Measurements from ENCODE around the gene GAR1.
"Not testable (repeated sequence)": the region's sequence is repeated elsewhere in the genome, so short reads cannot be mapped to it uniquely, and the experiment has no call there.

Gene GAR1

DNA sequence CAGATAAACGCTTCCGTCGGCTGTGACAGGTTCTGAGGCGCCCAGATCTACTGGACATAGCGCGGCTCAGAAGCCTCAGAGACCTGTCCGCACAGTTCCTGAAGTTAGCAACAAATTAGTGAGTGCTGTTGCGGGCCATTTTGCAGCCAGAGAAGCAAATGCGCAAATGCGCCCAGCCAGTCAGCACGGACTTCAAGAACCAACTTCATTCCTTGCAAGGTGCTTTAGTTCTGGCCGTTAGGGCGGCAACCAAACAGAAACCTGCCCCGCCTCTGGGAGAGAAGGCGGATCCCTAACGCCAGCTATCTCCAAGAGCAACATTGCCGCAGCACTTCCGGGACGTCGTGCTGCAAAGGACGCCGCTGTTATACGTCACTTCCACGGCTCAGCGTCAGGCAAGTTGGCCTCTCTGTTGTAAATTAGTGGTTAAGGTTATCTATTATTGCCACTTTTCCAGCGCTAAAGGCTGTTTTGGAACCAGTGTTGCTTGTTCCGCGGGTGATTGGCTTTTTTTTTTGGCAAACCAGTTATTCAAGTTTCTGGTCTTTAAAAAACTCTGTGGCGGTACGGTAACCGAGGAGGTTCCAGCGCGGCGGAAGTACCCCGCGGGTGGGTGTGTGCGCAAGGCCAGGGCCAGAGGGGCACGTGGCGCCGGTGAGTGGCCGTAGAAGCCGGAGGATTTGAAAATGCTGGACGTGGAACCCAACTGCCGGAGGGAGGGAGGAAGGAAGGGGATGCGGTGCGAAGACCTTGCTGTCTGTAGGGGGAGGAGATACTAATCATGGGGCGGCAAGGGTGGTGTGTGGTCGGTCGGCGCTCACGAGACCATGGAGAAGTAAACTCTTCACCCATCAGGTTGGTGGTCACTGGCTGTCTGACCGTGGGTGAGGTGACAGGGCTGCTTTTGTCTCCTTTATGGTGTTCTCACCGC, at the start of gene GAR1:
GAR1 (plus strand) TSS at position 612 of the 931 bp plus-strand sequence. CDS start 403 bp downstream, outside the sequence.
- peak; percentile 65 to 83 for DNase-seq (ENCODE audit: low read depth in 1 of 2, low spot score in 1 of 2)

DNA sequence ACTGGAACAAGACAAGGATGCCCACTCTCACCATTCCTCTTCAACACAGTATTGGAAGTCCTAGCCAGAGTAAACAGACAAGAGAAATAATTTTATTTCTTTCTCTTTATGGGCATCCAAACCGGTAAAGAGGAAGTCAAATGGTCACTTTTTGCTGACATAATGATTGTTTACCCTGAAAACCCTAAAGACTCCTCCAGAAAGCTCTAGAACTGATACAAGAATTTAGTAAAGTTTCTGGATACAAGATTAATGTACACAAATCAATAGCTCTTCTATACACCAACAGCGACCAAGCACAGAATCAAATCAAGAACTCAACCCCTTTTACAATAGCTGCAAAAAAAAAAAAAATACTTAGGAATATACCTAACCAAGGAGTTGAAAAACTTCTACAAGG, 33.5 kb upstream of the GAR1 start:
- not testable (repeated sequence) for DNase-seq (ENCODE audit: low read depth in 1 of 2, low spot score in 1 of 2)

DNA sequence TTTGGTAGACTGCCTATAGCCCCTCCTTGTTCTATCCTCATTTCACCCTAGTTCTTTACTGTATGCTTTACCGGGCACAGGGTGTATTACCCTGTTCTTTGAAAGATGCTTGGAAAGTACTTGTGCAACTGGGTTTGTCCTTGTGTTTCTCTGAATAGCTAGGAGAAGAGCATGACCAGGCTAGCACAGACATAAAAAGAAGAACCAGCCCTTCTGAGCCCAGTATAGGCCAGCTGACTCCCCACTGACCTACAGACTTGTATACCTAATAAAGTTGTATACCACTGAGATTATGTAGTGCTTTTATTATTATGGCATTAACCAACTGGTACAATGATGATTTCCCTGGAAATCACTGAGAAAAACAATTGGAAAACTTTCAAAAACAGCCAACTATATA, 28.7 kb upstream of the GAR1 start:
- DNase-seq (ENCODE audit: low read depth in 1 of 2, low spot score in 1 of 2), result no peak

DNA sequence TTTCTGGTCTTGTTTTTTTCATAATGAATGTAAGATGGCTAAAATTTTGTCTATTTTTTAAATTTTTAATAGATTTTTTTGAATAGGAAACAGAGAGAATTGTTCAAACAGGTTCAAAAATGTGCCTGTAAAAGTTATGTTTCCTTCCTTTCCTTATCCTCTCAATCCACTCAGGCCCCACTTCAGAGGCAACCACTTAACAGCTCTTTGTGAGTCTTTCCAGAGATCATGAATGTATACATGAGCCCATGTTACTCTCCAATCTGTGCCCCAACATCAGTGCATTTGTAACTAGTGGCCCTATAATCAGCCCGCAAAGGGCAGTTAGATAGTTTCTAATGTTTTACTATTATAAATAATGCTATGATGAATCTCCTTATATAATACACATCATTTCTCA, 27.8 kb upstream of the GAR1 start:
- no peak for DNase-seq (ENCODE audit: low read depth in 1 of 2, low spot score in 1 of 2)

DNA sequence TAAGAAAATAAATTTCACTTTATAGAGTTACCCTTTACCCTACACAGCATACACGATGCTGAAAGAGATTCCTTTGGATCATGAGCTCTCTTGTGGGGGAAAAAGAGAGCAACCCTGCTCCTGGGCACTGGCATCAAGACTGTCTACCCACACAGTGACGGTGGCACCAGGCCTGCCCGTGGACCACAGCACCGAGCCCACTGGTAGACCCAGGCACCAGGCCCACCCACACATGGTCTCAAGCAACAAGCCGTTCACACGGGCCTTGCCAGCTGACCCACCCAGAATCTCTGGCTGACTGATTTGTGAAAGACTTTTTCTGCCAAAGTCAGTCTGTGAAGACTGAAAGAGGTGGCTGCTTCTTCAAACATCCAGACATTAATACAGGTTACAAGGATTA, 20.5 kb upstream of the GAR1 start:
- DNase-seq (ENCODE audit: low read depth in 1 of 2, low spot score in 1 of 2), result no peak

DNA sequence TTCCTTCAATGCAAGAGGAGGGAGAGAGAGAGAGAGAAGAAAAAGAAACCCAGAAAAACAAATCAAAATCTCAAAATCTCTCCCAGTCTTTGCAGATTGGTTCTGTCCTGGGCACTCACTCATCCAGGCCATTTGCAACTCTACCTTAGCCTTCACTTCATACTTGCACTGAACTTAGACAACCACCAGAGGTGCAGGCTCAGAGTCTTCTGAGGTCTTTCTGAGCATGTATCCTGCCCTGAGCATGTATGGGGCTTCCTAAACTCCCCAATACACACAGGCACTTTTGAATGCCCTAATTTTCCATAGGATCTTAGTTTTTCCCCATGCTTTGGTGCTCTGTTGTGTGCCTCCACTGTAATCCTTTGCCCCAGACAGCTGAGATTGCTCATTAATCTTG, 16.7 kb upstream of the GAR1 start:
- no peak for DNase-seq (ENCODE audit: low read depth in 1 of 2, low spot score in 1 of 2)

DNA sequence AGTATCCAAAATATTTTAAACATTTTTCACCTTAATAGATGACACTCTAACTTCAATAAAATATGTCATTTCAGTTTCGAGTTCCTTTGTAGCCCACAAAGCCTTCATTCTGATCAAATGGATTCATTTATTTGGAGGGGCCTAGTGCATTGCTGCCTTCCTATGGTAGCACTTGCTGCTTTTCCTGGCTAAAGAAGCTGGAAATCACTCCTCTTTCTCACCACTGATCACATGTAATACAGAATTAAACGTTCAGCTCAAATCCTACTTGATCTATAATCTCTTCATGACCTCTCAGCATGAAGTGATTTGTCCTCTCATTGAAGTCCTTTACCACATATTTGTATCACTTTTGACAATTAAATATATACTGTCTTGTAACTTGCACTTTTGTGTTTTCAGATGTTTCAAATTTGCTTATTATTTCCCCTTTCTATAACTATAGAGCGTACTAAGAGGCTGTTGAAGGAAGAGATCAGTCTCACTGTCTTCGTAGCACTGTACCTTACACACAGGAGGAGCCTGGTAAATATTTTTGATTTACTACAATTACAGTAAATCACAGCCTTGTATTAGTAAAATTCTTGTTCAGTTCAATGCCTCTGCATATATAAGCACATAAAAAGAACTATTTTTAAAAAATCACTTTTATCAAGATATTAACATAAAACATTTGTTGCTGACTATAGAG, 14.3 kb upstream of the GAR1 start:
- DNase-seq (ENCODE audit: low read depth in 1 of 2, low spot score in 1 of 2), result no peak

DNA sequence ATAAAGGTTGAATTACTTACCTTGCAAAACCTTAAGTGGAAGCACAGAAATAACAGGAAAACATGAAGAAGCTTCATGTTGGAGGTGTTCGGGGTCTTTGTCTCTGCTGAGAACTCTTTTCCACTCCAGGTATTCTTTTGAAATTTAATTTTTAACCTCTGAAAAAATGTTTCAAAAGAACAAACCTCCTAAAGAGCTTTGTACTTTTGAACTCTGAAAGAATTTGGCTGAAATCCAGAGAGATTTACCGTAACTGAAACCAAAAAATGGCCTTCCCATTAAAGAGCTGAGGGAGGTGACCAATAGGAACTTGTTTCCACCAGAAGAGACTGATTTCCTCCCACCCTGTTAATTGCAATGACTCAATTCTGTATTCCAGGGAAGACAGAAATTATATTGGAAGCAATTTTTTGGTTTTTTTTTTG, 13.7 kb upstream of the GAR1 start, which contains the start of gene CFI:
CFI (minus strand) TSS at position 105 of the 425 bp plus-strand sequence; CDS start at position 77, 28 bp downstream.
- DNase-seq (ENCODE audit: low read depth in 1 of 2, low spot score in 1 of 2), result no peak

DNA sequence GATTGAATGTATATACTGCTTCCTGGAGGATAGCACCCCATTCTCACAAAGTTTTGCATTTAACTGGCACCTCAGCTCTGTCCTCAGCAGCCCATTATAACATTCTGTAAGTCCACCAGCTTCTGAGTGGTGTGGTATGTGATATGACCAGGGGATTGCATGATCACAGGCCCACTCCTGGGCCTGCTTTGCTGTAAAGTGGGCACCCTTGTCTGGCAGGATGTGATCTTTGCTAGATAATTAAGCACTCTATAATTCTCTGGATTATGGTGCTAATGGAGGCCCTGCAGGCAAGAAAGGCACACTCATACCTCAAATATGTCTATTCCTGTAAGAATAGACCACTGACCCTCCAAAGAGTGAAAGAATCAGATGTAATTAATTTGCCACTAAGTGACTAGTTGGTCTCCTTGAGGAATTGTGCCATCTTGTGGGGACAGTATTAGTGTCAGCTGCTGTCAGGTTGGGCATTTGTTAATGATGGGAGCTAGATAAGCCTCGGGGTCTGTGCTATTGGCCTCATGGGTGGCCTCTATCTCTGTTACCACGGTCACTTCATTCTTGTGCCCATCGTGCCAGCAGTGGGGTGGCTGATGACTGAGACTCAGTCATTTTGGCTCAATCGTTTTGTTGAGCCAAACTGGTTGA, 11.5 kb upstream of the GAR1 start:
- DNase-seq (ENCODE audit: low read depth in 1 of 2, low spot score in 1 of 2), result no peak

DNA sequence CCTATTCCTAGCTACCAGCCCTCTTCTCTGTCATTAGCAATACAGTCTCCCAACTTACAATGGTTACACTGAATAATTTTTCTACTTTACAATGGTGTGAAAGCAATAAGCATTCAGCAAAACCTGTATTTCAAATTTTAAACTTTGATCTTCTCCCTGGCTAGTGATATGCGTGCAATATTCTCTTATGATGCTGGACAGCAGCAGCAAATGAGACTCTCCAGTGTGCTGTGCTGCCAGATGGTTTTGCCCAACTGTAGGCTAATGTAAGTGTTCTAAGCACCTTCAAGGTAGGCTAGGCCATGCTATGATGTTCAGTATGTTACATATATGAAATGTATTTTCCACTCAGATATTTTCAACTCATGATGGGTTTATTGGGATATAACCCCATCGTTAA, 5.9 kb upstream of the GAR1 start:
- no peak for DNase-seq (ENCODE audit: low read depth in 1 of 2, low spot score in 1 of 2)

DNA sequence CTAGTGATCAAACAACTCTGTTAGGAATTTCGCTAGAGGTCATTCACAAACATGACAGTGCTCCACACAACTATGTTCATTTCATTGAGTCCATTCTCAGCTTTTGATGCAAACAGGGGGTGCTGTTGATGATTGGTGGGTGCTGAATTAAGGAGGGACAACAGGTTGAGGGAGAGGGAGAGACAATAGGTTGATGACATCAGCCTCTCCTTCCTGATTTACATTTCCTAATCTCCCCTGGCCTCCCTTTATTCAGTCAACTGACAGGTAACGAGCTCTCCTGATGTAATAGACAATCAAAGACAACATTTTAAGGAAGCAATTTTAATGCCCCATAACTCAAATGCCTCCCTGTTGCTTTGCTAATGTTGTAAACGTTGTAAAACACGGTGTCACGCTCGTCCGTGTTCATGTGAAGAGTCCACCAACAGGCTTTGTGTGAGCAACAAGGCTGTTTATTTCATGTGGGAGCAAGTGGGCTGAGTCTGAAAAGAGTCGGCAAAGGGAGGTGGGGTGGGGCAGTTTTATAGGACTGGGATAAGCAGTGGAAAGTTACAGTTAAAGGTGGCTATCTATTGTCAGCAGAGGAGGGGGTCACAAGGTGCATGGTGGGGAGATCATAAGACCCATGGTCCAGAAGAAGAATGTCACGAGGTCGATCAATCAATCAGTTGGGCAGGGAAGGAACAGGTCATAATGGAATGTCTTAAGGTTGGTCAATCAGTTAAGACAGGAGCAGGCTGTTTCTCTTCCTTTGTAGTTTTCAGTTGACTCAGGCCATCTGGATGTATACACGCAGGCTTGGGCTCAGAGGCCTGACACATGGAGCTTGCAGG, 4.8 kb upstream of the GAR1 start:
- DNase-seq (ENCODE audit: low read depth in 1 of 2, low spot score in 1 of 2), result no peak

DNA sequence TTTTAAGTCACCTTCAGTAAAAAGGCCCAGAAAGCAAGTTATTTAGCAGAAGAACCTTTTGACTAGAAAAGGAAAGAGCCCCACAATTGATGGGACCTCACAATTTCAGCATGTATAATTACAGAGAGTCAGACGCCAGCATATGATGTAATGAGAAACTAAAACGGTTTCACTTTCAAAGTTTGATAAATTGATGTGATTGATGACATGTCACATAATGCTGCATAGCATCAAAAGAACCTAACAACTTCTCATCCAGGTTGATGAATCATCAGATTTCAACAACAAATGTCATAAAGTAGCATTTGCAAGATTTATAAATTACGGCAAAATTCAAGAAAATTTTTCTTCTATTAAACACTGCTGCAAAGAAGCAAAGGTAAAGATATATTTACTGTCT, 3.9 kb upstream of the GAR1 start:
- no peak for DNase-seq (ENCODE audit: low read depth in 1 of 2, low spot score in 1 of 2)

DNA sequence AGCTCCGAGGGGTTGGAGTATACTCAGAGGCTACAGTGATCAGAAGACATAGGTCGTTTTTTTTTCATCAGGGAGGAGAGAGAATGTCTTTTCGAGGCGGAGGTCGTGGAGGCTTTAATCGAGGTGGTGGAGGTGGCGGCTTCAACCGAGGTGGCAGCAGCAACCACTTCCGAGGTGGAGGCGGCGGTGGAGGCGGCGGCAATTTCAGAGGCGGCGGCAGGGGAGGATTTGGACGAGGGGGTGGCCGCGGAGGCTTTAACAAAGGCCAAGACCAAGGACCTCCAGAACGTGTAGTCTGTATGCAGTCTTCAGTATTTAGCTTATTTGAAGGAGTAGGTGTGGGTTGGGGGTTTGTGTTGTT, 500 bp downstream of the GAR1 start:
- peak; percentile 11 to 15 for DNase-seq (ENCODE audit: low read depth in 1 of 2, low spot score in 1 of 2)

DNA sequence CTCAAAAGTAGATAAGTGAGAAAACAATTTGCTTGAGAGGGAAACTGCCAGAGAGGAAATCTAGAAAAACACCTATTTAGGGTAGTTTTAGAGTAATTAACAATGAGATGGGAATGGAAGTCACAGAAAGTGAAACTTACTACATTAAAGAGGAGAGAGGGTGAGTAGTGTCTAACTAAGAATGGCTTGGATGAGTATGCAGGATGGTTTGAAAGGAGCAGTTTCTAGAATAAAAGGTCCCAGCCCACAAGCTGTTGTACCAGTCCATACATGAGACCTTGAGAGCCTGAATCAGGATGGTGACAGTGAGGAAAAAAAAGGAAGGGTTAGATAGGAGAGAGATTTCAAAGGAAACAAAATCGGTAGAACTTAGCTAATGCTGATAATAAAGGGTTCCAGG, 1.3 kb downstream of the GAR1 start:
- no peak for DNase-seq (ENCODE audit: low read depth in 1 of 2, low spot score in 1 of 2)

DNA sequence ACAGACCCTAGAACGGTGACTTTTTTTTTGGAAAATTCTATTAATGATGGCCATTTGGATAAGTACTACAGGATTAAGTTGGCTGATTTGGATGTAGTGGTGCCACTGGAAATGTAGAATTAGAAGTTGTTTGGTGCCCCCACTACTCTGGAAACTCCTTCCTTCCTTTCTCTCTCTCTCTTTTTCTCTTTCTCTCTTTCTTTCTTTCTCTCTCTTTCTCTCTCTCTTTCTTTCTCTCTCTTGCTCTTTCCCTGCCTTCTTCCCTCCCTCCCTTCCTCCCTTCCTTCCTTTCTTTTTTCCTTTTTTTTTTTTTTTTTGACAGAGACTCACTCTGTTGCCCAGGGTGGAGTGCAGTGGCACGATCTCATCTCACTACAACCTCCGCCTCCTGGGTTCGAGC, 2.7 kb downstream of the GAR1 start:
- DNase-seq (ENCODE audit: low read depth in 1 of 2, low spot score in 1 of 2), result no peak

DNA sequence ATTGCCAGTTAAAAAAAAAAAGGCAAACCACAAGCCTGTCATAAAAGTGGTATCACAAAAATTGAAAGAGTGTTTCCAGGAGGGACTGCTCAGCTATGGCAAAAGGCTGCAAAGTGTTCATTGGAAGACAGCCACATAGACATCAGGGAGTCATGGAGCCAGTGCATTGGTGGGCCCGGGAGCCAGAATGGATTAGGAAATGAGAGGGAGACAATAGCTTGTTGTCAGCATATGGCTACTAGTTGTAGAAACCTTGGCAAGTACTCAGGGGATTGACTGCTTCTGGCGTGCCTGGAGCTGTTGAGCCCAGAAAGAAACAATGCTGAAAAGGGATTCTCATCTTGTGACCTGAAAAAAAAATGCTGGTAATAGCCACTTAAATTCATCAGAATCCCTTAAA, 5.0 kb downstream of the GAR1 start:
- no peak for DNase-seq (ENCODE audit: low read depth in 1 of 2, low spot score in 1 of 2)

DNA sequence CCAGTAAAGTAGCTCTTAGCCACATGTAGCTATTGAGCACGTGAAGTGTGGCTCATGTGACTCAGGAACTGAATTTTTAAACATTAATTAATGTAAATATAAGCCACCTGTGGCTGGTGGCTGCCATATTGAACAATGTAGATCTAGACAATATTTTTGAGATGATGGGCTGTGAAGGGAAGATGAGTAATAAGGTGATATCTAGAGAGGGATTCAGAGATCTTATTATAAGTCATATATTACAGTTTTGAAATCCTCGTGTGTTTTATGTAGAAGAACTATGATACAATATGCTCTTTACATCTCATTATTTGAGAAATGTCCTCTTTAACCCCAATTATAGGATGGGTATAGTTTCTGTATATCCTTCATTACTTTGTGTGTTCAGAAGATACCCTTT, 5.6 kb downstream of the GAR1 start:
- no peak for DNase-seq (ENCODE audit: low read depth in 1 of 2, low spot score in 1 of 2)

DNA sequence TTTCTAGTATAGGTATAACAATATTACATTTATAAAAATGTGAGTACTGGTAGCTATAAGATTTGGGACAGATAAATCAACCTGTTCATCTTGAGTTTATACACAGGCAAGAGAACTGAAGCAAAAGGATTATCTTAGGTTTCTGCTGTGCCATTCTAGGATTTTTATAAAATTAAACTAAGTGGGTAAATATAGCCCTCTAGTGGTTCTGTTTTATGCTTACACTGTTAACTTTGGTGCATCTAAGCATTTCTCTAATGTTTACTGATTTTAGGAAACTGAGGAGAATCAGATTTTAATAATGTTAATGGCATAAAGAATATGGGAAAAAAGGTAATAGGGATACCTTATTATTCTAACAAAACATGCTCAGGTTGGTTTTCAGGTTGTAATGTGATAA, 11.2 kb downstream of the GAR1 start:
- no peak for DNase-seq (ENCODE audit: low read depth in 1 of 2, low spot score in 1 of 2)

DNA sequence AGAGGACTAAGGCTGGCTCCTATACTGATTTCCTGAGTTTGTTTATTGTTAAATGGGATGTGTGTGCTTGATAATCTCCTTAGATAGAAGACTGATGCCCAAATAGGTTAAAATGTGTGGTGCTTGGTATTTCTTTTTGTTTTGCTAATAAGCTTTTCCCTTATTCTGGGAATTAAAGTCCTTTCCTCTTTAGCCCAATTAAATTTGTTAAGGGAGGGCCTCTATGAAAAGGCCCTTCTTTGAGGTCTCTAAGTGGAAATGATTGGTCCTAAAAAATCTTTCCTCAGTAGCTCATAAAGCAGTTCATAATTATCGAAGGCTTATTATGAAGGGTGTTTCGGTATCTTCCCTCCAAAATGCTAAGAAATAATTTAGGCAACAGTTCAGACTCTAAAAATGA, 12.1 kb downstream of the GAR1 start, which contains the start of gene RRH:
RRH (plus strand) TSS at position 301 of the 400 bp plus-strand sequence; CDS start at position 357, 56 bp downstream.
- no peak for DNase-seq (ENCODE audit: low read depth in 1 of 2, low spot score in 1 of 2)

DNA sequence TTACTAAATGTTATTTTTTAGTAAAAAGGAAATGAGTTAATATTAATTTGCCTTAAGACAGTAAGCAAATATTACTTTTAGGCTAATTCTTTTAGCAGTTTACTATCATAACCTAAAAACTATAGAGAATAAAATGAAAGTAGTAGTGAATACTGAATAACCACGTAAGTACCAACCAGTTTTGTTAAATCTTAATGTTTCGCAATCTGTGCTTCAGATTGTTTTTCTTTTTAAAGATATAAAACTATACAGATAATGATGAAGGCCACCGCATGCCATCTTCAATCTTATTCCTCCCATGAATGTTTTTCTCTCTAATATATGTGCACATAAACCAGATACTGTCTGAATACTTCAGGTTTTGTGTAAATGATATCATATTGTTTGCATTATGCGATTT, 18.2 kb downstream of the GAR1 start:
- no peak for DNase-seq (ENCODE audit: low read depth in 1 of 2, low spot score in 1 of 2)

DNA sequence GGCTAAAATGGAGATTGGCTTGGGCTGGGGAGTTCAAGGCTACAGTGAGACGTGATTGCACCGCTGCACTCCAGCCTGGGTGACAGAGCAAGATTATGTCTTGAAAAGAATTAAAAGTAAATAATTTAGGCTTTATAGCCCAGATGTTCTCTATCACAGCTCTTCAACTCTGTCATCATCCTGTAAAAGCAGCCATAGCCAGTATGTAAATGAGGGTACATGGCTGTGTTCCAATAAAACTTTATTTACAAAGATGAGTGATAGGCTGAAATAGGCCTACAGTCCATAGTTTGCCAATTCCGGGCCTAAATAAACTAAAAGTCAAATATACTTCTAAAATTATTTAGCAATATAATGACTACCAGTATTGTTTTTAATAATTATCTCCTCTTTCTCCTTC, 21.4 kb downstream of the GAR1 start:
- no peak for DNase-seq (ENCODE audit: low read depth in 1 of 2, low spot score in 1 of 2)

Data from activated CD4-positive, alpha-beta T cell treated with anti-CD3 and anti-CD28 coated beads, Interleukin-2, amount 50 U/mL, for 24 hours (primary cell).